Measurements from ENCODE around the gene KRTAP9-1. TPM values are rescaled to one million over a fixed set of nuclear protein-coding genes. Genes with fewer than 3 reads are reported as not detected.
"Not testable (repeated sequence)": the region's sequence is repeated elsewhere in the genome, so short reads cannot be mapped to it uniquely, and the experiment has no call there.

The KRTAP9-1 gene, protein sequence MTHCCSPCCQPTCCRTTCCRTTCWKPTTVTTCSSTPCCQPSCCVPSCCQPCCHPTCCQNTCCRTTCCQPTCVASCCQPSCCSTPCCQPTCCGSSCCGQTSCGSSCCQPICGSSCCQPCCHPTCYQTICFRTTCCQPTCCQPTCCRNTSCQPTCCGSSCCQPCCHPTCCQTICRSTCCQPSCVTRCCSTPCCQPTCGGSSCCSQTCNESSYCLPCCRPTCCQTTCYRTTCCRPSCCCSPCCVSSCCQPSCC
- not detected for total RNA-seq

DNA sequence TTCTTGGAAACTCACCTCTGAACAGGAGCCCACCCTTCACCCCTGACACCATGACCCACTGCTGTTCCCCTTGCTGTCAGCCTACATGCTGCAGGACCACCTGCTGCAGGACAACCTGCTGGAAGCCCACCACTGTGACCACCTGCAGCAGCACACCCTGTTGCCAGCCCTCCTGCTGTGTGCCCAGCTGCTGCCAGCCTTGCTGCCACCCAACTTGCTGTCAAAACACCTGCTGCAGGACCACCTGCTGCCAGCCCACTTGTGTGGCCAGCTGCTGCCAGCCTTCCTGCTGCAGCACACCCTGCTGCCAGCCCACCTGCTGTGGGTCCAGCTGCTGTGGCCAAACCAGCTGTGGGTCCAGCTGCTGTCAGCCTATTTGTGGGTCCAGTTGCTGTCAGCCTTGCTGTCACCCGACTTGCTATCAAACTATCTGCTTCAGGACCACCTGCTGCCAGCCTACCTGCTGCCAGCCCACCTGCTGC is at the start of gene KRTAP9-1:
Gene KRTAP9-1, plus strand, starts transcription at position 51 of the 482 bp plus-strand sequence. Its CDS starts 0 bp downstream, at position 51.
- not testable (repeated sequence) for H3K27me3 ChIP-seq; H3K27ac ChIP-seq; H3K4me1 ChIP-seq; ATAC-seq (ENCODE audit: low FRiP score in 2 of 2); H3K4me3 ChIP-seq; H3K36me3 ChIP-seq; H3K9me3 ChIP-seq
- WGBS, 2 donors: 50% methylated on average over 1 of the region's 1 CpG; no CpG with 5 or more reads in 1 of the 2 donors
- peak in 1 of 2 donors; percentile 62 for DNase-seq

DNA sequence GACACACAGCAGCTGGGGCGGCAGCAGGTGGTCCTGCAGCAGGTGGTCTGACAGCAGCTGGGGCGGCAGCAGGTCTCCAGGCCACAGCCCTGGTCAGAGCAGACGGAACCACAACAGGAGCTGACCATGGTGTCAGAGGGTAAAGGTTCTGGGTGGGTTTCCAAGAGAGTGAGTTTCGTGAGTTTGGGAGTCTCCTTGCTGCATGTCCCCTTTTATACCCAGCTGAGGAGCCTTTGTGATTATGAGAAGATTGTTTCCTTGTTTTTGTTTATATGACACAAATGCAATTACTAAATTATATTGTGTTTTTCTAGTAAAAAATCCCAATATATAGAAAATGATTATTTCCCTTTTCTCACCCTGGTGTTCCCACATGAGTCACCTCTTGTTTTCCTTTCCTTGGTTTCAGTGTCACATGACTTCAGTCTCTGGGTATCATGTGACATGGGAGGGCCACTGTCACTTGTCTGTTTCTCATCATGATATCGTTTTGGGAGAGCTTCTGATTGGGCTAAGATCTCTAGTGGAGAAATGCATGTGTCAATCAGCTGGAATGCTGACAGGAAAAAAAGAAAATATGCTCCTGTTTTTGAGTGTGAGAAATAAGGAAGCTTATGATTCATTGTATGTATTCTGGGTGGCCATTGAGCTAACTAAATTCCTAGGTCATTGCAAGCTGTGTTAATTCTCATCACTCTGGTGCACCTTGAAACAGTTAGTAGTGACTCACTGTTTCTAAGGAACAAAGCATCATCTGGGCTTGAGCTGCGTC is 49.1 kb upstream of the KRTAP9-1 start, which contains the start of gene KRTAP4-6:
Gene KRTAP4-6, minus strand, starts transcription at position 185 of the 772 bp plus-strand sequence. Its CDS starts 57 bp downstream, at position 128.
- 77 to 84% methylated on average over 3 to 6 of the region's 6 CpGs for WGBS, 2 donors
- no peak within 1 kb of the TSS for H3K4me3 ChIP-seq
- no peaks in the 10 kb centered on the region for H3K4me1 ChIP-seq
- H3K36me3 ChIP-seq: no peaks in the 10 kb centered on the region
- DNase-seq (no peak), ATAC-seq (ENCODE audit: low FRiP score in 2 of 2) (no peak)
- peaks cover 4 to 29% (median 13%) of the 10 kb centered on the region in 4 donors for H3K9me3 ChIP-seq
- H3K27ac ChIP-seq: no peak within 1 kb of the TSS
- no peaks in the 10 kb centered on the region for H3K27me3 ChIP-seq
- TF ChIP-seq POLR2A (IDR thresholded peaks at IDR 0.05): no peak
- no peak for TF ChIP-seq EP300 (IDR thresholded peaks at IDR 0.05)
- TF ChIP-seq, protein P1, sequence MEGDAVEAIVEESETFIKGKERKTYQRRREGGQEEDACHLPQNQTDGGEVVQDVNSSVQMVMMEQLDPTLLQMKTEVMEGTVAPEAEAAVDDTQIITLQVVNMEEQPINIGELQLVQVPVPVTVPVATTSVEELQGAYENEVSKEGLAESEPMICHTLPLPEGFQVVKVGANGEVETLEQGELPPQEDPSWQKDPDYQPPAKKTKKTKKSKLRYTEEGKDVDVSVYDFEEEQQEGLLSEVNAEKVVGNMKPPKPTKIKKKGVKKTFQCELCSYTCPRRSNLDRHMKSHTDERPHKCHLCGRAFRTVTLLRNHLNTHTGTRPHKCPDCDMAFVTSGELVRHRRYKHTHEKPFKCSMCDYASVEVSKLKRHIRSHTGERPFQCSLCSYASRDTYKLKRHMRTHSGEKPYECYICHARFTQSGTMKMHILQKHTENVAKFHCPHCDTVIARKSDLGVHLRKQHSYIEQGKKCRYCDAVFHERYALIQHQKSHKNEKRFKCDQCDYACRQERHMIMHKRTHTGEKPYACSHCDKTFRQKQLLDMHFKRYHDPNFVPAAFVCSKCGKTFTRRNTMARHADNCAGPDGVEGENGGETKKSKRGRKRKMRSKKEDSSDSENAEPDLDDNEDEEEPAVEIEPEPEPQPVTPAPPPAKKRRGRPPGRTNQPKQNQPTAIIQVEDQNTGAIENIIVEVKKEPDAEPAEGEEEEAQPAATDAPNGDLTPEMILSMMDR (IDR thresholded peaks at IDR 0.05): no peak
- no peak for TF ChIP-seq POLR2AphosphoS5 (IDR thresholded peaks at IDR 0.05)

DNA sequence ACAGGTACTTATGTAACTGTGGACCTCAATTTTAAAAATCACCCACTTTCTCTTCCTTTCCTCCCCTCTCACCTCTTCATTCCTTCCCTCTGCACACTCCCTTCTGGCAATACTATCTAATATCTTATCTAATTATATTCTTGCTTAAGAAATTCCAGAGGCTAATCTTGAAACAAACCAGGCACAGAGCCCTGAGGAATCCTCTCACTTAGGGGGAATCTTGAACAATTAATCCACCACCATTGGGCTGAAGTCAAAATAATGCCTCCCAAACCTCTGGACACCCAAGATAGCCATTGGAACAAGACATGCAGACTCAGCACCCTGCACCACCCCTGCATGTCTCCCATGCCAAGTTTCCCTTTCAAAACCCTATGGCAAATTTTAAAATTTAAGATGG is 48.3 kb upstream of the KRTAP9-1 start:
- no peak for ATAC-seq (ENCODE audit: low FRiP score in 2 of 2)
- H3K27ac ChIP-seq: no peak overlapping the region
- TF ChIP-seq POLR2A (IDR thresholded peaks at IDR 0.05) (no peak), EP300 (IDR thresholded peaks at IDR 0.05) (no peak), POLR2AphosphoS5 (IDR thresholded peaks at IDR 0.05) (no peak)
- TF ChIP-seq, protein P1 (IDR thresholded peaks at IDR 0.05): no peak
- no peaks in the 10 kb centered on the region for H3K27me3 ChIP-seq
- no peak overlapping the region for H3K4me3 ChIP-seq
- DNase-seq: no peak
- H3K36me3 ChIP-seq: no peaks in the 10 kb centered on the region
- H3K9me3 ChIP-seq: peaks cover 4 to 29% (median 13%) of the 10 kb centered on the region in 4 donors
- H3K4me1 ChIP-seq: no peaks in the 10 kb centered on the region

DNA sequence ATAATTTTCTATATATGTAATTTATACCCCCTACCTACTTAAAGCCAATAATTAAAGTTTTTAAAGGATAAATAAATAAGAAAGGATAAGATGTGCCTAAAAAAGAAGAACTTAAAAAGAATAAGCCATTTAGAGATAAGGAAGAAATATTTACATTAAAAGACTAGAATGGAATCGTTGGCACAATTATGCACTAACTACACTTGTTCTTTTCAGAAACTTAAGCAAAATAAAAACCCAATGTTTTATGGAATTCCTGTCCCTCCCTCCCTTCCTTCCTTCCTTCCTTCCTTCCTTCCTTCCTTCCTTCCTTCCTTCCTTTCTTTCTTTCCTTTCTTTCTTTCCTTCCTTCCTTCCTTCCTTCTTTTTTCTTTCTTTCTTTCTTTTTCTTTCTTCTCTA is 44.8 kb upstream of the KRTAP9-1 start:
- WGBS, 2 donors: 72% methylated on average over 1 of the region's 1 CpG

DNA sequence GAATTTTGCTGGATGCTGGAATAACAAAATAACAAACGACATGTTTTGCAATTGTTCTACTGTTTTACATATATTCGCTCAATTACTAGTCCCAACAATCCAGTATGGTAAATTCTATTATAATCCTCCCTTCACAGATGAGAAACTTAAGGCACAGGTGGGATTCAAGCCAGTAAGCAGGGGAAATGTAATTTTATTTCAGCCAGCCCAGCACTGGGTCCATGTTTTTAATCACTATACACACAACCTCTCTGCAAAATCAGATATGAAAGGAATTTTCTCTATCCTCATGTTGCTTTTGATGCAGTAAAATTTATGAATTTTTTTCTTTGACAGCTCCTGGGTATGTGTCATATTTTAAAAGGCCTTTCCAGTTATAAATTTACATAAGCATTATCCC is 44.4 kb upstream of the KRTAP9-1 start:
- WGBS, 2 donors: 78 to 90% methylated on average over 2 of the region's 2 CpGs
- ATAC-seq (ENCODE audit: low FRiP score in 2 of 2): no peak
- H3K9me3 ChIP-seq: peaks cover 4 to 23% (median 8%) of the 10 kb centered on the region in 4 donors
- H3K27me3 ChIP-seq: no peaks in the 10 kb centered on the region
- no peaks in the 10 kb centered on the region for H3K4me1 ChIP-seq
- no peaks in the 10 kb centered on the region for H3K36me3 ChIP-seq
- TF ChIP-seq POLR2A (IDR thresholded peaks at IDR 0.05): no peak
- no peak for TF ChIP-seq POLR2AphosphoS5 (IDR thresholded peaks at IDR 0.05)
- TF ChIP-seq, protein P1 (IDR thresholded peaks at IDR 0.05): no peak
- TF ChIP-seq EP300 (IDR thresholded peaks at IDR 0.05): no peak
- no peak overlapping the region for H3K27ac ChIP-seq
- no peak for DNase-seq
- no peak overlapping the region for H3K4me3 ChIP-seq

More for the DNA sequence above, 44.8 kb upstream of the KRTAP9-1 start:
- Histone ChIP-seq H3K4me3 (no peak overlapping the region), H3K4me1 (no peaks in the 10 kb centered on the region), H3K36me3 (no peaks in the 10 kb centered on the region), H3K9me3 (peaks cover 4 to 27% (median 13%) of the 10 kb centered on the region in 4 donors), H3K27me3 (no peaks in the 10 kb centered on the region), H3K27ac (no peak overlapping the region)
- DNase-seq (no peak), ATAC-seq (ENCODE audit: low FRiP score in 2 of 2) (no peak)
- TF ChIP-seq POLR2A (IDR thresholded peaks at IDR 0.05): no peak
- TF ChIP-seq POLR2AphosphoS5 (IDR thresholded peaks at IDR 0.05): no peak
- TF ChIP-seq, protein P1 (IDR thresholded peaks at IDR 0.05): no peak
